Stimulated activated CD8-positive, alpha-beta memory T cell treated with anti-CD3 and anti-CD28 coated beads, Interleukin-15, amount 100 ng/mL, for 1 hour (primary cell): ENCODE data around the gene TXNDC5.

ENCODE experiments used
- DNase-seq: peaks from one replicate; pipeline ENCODE4 v3.0.0-alpha.2; 2020; ENCODE audit warnings: low read depth

The TXNDC5 gene

GRCh38 chr6:7851780-7852179 lies 58.8 kb downstream of the TXNDC5 start:
- DNase-seq, result no peak

DNA sequence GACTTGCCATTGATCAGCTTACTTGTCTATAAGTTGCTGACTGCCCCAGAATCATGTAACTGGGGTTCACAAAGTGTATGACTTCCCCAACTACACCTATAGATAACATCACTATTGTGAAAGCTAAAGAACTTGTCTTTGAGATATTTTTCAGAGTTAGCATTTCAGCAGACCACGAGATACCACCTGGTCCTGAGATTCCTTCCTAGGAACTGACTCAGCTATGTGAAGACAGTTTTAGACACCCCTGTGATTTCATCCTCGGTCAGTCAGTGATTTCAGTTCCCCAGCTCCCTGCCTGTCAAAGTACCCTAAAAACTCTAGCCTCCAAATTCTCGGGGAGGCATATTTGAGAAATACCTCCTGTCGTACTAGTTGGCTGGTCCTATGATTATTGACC lies 62.4 kb downstream of the TXNDC5 start:
- no peak for DNase-seq

DNA sequence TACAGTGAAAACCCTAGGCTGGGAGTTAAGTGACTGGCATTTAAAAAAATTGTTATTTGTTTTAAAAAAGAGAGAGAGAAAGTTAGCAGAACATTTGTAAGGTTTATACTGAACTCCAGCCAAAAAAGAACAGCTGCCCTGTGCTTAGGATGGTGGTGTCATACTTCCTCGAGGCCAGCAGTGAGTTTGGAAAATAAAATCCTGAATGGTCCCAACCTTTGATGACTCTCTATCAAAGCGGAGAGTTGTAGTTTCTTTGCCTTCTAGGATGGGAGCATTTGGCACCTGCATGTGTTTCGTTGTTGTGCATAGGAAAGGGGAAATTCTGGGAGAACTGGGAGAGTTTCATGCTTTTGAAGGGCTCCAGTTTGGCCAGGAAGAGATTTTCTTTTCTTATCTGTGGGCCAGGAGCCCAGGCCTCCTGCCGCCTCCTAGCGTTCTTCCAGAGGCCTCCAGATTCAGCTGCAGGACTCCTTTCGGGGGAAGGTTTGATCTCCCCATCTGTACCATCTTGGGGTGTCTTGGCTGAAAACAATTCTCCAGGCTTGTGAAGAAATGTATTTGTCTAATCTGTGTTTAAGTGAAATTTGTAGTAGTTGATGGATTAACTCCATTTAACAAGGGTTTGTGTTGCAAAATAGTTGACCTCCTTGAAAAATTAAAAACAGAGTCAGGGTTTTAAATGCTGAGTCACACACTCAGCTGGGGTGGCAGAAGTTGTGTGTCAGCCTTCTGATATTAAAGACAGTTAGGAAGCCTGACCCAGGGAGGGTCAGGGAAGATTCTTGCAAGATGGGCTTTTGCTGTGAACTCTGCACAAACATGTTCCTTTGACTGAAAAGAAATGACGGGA lies 63.4 kb downstream of the TXNDC5 start:
- DNase-seq, result no peak

GRCh38 chr6:7841781-7842468 lies 68.7 kb downstream of the TXNDC5 start:
- DNase-seq, result no peak

DNA sequence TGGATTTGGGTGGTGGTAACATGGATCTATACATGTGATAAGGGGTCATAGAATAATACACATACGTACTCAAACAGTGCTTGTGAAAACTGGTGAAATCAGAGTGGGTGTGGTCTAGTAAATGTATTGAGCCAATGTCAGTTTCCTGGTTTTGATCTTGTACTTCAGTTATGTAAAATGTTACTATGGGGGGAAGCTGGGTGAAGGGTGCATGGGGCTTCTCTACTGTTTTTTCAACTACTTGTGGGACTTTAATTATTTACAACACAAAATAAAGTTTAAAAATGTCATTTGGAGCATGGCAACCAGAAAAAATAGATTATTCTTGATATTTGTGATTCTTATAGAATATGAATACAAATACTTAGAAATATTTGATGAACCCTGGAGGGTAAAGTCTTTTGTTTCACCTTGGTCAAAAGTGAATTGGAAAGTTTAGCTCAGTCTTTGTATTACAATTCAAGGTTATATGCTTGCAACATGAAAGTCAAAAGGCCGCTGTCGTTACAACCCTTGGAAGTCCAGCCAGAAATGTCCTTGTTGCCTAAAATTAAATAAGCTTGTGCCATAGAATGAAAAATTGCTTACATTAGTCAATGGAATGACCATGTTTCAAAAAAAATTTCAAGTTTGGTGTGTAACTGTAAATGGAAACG lies 74.1 kb downstream of the TXNDC5 start:
- DNase-seq, result no peak

- DNase-seq, result no peak
These were observed 76.9 kb downstream of the TXNDC5 start for GRCh38 chr6:7833751-7834070.

DNA sequence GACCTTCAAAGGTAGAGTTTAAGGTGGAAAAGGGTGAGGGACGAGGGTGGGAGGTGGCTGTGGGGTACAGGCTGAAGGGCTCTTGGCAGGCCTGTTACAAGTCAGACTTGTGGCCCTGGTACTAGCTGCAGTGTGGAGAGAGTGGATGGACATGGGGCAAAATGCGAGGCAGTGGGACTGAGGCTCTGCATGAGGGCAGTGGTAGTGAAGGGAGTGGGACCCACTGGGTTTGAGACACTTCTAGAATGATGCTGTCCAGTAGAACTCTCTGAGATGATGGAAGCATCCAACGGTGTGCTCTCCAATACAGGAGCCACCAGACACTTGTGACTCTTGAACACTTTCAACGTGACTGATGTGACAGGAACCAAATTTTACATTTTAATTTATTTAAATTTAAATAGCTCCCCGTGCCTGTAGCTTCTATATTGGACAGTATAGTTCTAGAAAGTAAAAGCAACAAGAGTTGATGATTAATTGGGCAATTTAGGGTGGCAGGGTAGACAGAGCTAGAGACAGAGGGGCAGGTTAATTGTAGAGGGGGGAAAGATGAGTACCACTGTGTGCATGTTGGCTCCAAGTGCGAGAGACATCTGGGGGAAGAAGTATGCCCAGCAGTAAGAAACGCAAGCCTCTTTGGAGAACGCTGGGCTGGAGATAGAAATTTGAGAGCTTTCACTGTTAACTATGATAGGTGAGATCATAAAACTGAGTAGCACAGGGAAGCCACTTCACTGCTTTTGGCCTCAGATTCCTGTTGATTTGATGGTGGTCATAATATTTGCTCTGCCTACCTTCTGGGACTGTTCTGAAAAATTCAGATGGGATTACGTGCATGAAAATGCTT lies 77.5 kb downstream of the TXNDC5 start:
- DNase-seq, result no peak
